Measurements from ENCODE around the gene MBD3L4.

Gene MBD3L4

DNA sequence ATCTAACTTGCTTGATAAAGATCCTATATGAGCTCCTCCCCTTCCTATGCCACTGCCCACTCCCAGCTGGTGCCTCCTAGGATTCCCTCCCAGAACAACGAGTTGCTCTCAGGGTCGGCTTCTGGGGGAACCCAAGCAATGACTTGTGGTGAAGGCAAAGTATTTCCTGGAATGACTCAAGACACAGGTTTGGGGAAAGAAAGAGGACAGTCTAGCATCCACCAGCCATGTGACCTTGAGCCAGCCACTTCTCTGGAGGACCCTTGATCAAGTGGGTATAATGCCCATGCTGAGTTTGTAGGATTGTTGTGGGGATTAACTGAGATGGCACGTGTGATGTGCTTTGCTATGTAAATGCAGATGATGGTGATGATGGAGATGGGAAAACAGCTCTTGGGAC is 51.7 kb downstream of the MBD3L4 start:
- CTCF ChIA-PET: no interaction called here
- H3K4me3 ChIP-seq (ENCODE audit: low read depth, low read length): no peak overlapping the region
- no peak for DNase-seq (ENCODE audit: low read depth, low spot score)
- TF ChIP-seq, protein P1, sequence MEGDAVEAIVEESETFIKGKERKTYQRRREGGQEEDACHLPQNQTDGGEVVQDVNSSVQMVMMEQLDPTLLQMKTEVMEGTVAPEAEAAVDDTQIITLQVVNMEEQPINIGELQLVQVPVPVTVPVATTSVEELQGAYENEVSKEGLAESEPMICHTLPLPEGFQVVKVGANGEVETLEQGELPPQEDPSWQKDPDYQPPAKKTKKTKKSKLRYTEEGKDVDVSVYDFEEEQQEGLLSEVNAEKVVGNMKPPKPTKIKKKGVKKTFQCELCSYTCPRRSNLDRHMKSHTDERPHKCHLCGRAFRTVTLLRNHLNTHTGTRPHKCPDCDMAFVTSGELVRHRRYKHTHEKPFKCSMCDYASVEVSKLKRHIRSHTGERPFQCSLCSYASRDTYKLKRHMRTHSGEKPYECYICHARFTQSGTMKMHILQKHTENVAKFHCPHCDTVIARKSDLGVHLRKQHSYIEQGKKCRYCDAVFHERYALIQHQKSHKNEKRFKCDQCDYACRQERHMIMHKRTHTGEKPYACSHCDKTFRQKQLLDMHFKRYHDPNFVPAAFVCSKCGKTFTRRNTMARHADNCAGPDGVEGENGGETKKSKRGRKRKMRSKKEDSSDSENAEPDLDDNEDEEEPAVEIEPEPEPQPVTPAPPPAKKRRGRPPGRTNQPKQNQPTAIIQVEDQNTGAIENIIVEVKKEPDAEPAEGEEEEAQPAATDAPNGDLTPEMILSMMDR (IDR thresholded peaks at IDR 0.05; ENCODE audit: insufficient read depth, low read length, missing control alignments): no peak
- POLR2A ChIA-PET: no interaction called here

DNA sequence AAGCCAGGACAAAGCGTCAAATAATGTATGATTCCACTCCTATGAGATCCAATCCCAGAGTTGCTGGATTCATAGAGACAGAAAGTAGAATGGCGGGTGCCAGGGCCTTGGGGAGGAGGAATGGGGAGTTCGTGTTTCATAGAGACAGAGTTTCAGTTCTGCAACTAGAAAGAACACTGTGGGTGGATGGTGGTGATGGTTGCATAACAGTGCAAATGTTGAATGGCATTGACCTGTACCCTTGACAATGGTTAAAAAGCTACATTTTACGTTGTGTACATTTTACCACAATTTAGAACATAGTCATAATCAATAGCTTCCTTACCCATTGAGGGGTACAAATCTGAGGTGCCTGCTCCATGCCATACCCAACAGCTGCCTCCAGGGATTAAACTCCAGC is 52.1 kb downstream of the MBD3L4 start:
- ChIA-PET CTCF (no interaction called here), POLR2A (no interaction called here)
- DNase-seq (ENCODE audit: low read depth, low spot score): no peak
- TF ChIP-seq, protein P1 (IDR thresholded peaks at IDR 0.05; ENCODE audit: insufficient read depth, low read length, missing control alignments): no peak
- H3K4me3 ChIP-seq (ENCODE audit: low read depth, low read length): no peak overlapping the region

All from AG04449 (cell line).